ENCODE measurements around the gene LSM5.
"Not testable (repeated sequence)": the region's sequence is repeated elsewhere in the genome, so short reads cannot be mapped to it uniquely, and the experiment has no call there.

Gene LSM5

GRCh38 chr7:32506266-32507054, 16.3 kb upstream of the LSM5 start:
- no peak for DNase-seq (ENCODE audit: low read depth, low spot score)

- DNase-seq (ENCODE audit: low read depth, low spot score) = no peak
These were observed 12.5 kb upstream of the LSM5 start for GRCh38 chr7:32502728-32503127.

- DNase-seq (ENCODE audit: low read depth, low spot score) = no peak
These were observed 11.3 kb upstream of the LSM5 start for GRCh38 chr7:32501522-32501921.

GRCh38 chr7:32500922-32501341, 10.8 kb upstream of the LSM5 start:
- DNase-seq (ENCODE audit: low read depth, low spot score) = no peak

- DNase-seq (ENCODE audit: low read depth, low spot score) = not testable (repeated sequence)
These were observed 10.0 kb upstream of the LSM5 start for GRCh38 chr7:32500216-32500615.

GRCh38 chr7:32499755-32500154, 9.6 kb upstream of the LSM5 start:
- DNase-seq (ENCODE audit: low read depth, low spot score) = not testable (repeated sequence)

- no peak for DNase-seq (ENCODE audit: low read depth, low spot score)
These were observed 6.1 kb upstream of the LSM5 start for GRCh38 chr7:32496052-32496813.

- peak; percentile 97 for DNase-seq (ENCODE audit: low read depth, low spot score)
These were observed 5.3 kb upstream of the LSM5 start, which contains the start of gene AVL9 for GRCh38 chr7:32495298-32496051. Gene AVL9 (plus strand): TSS chr7:32495489. CDS start chr7:32495710, 221 bp downstream.

GRCh38 chr7:32494946-32495297, 4.7 kb upstream of the LSM5 start:
- DNase-seq (ENCODE audit: low read depth, low spot score) = no peak

- DNase-seq (ENCODE audit: low read depth, low spot score) = no peak
These were observed 423 bp downstream of the LSM5 start for GRCh38 chr7:32489788-32490126.

GRCh38 chr7:32481921-32482320, 8.3 kb downstream of the LSM5 start:
- DNase-seq (ENCODE audit: low read depth, low spot score) = no peak

GRCh38 chr7:32481176-32481575, 9.0 kb downstream of the LSM5 start:
- no peak for DNase-seq (ENCODE audit: low read depth, low spot score)

- DNase-seq (ENCODE audit: low read depth, low spot score) = no peak
These were observed 10.5 kb downstream of the LSM5 start for GRCh38 chr7:32479574-32480200.

- no peak for DNase-seq (ENCODE audit: low read depth, low spot score)
These were observed 12.6 kb downstream of the LSM5 start for GRCh38 chr7:32477649-32477980.

- DNase-seq (ENCODE audit: low read depth, low spot score) = no peak
These were observed 13.1 kb downstream of the LSM5 start for GRCh38 chr7:32476816-32477648.

- no peak for DNase-seq (ENCODE audit: low read depth, low spot score)
These were observed 16.2 kb downstream of the LSM5 start for GRCh38 chr7:32474008-32474407.

GRCh38 chr7:32472015-32472414, 18.2 kb downstream of the LSM5 start:
- no peak for DNase-seq (ENCODE audit: low read depth, low spot score)

- no peak for DNase-seq (ENCODE audit: low read depth, low spot score)
These were observed 19.3 kb downstream of the LSM5 start for GRCh38 chr7:32470871-32471270.

- DNase-seq (ENCODE audit: low read depth, low spot score) = not testable (repeated sequence)
These were observed 20.2 kb downstream of the LSM5 start for GRCh38 chr7:32470004-32470403.

- DNase-seq (ENCODE audit: low read depth, low spot score) = not testable (repeated sequence)
These were observed 25.4 kb downstream of the LSM5 start for GRCh38 chr7:32464641-32465416.
